A549 treated with dexamethasone at 1 μM for 4 hours (cell line): ENCODE results near the gene LCE1B. TPM values are rescaled to one million over a fixed set of nuclear protein-coding genes. Genes with fewer than 3 reads are reported as not detected.

Experiments
- total RNA-seq: library from RNA; stranded (reverse); fragments of 200-300 nt; extraction: Qiagen RNA extraction; gene quantifications from 5 replicates; pipeline ENCODE4 v1.2.3, GENCODE V29; 2022

LCE1B gene, protein sequence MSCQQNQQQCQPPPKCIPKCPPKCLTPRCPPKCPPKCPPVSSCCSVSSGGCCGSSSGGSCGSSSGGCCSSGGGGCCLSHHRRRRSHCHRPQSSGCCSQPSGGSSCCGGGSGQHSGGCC
- 0.08 TPM in 1 of 5 replicates, not detected in the others for total RNA-seq

GRCh38 chr1:152811671-152812070, at the start of gene LCE1B:
LCE1B (plus strand) TSS chr1:152811971; CDS start chr1:152812447, 476 bp downstream.

DNA sequence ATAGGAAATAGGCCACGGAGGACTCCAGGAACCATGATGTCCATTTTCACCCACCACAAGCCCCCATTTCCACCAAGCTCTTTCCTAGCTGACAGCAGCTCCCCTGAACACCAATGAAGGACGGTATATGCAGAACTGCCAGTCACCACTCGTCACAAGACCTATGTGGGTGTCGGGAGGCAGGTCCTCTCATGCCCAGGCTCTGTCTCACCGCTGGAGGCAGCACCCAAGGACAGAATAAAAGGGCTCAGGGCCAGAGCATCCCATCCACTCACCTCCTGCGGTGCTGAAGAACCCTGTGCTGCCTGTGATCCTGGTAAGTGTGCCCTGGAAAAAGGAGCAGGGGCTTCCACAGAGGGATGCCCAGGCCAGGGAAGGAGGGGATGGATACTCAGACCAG, 36.9 kb upstream of the LCE1B start, which contains the start of gene LCE1F:
TSS of gene LCE1F (plus strand) at position 266 of the 400 bp plus-strand sequence. CDS start 1,232 bp downstream, outside the sequence.

DNA sequence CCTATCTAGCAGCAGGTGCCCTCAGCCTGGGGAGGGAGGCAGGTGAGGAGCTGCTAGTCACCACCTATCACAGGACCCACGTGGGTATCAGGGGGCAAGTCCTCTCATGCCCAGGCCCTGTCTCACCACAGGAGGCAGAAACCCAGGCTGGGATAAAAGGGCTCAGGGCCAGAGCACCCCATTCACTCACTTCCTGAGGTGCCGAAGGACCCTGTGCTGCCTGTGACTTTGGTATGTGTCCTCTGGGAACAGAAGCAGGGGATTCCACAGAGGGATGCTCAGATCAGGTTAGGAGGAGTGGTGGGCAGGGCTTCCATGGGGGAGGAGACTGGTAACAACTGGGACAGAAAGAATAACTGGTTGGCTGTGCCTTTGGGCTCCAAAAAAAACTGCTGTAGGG, 25.7 kb upstream of the LCE1B start, which contains the start of gene LCE1E:
TSS of gene LCE1E (plus strand) at position 181 of the 400 bp plus-strand sequence. CDS start 1,043 bp downstream, outside the sequence.

DNA sequence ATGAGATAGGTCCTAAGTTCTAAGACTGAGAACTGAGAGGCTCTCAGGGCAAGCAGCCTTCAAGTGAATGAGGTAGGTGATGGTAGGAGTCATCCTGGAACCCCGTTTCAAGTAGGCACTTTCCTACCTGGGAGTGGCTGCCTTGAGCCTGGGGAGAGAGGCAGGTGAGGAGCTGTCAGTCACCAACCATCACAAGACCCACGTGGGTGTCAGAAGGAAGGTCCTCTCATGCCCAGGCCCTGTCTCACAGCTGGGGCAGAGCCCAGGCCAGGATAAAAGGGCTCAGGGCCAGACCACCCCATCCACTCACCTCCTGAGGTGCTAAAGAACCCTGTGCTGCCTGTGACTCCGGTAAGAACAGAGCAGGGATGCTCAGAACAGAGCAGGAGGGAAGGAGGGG, 15.3 kb upstream of the LCE1B start, which contains the start of gene LCE1D:
TSS of gene LCE1D (plus strand) at position 301 of the 400 bp plus-strand sequence. CDS start 1,074 bp downstream, outside the sequence.

DNA sequence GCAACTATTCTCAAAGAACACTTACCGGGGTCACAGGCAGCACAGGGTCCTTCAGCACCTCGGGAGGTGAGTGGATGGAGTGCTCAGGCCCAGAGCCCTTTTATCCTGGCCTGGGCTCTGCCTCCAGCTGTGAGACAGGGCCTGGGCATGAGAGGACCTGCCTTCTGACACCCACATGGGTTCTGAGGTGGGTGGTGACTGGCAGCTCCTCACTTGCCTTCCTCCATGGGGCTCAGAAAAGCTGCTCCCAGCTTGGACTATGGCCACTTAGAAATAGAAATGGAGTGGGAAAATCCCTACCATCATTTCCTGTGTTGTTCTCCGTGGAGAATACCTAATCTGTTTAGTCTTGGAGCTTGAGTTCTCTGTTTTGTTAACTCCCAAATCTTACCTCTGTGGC, 5.2 kb upstream of the LCE1B start, which contains the start of gene LCE1C:
TSS of gene LCE1C (minus strand) at position 76 of the 400 bp plus-strand sequence. CDS start 1,173 bp downstream, outside the sequence.

DNA sequence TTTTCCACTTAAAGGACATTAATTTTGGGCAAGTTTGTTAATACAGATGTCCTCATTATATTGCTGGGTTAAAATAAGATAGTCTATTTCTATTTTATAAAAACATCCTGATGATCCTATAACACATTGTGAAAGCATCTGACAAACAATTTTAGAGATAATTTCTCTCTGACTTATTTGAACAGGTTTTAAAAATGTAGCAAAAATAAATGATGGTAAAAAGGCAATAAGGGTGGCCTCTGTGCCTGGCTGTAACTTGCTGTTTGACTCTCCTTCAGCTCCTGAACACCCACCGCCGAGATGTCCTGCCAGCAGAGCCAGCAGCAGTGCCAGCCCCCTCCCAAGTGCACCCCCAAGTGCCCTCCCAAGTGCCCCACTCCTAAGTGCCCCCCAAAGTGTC, 15.4 kb downstream of the LCE1B start, which contains the start of gene LCE1A:
TSS of gene LCE1A (plus strand) at position 301 of the 400 bp plus-strand sequence. CDS start at position 301, 0 bp downstream.

DNA sequence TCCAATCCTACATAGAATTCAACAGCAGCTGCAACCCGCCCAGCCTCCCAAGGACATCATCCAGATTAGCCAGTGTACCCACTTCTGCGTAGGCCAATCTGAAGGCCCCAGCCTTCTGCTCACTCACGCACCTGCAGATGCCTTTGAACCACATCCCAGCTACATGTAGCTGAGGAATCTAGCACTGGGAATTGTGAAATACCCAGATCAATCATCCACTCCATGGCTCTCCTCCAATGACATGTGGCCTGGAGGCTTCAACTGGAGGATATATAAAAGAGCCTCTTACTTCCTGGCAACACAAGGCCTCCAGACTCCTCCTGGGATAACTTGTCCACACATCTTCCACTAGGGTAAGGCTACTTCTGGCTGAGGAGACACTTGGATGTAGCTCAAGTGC, 30.8 kb downstream of the LCE1B start, which contains the start of gene LCE6A:
TSS of gene LCE6A (plus strand) at position 301 of the 400 bp plus-strand sequence. CDS start 665 bp downstream, outside the sequence.

DNA sequence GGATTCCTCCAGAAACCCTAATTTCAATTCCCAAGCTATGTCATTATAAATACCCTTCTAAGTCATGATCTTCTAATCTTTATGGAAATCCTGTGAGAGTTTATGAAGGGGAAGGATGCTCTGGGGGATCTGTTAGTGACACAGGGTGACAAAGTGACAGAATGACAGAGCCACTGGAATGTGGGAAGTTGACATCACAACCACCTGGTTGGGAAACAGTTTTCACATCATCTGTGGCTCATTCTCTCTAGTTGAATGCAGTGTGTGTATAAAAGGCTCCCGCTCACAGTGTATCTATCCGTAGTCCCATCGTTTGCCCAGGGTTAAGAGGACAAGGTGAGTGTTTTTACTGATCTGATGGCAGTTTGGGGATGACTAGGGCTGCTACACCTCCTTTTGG, 47.9 kb downstream of the LCE1B start, which contains the start of gene LCE7A:
TSS of gene LCE7A (plus strand) at position 301 of the 400 bp plus-strand sequence. CDS start 702 bp downstream, outside the sequence.

Other genes with a start within 250 kb of the LCE1B start
- 0.24 to 0.26 TPM in 2 of 5 replicates, not detected in the others for gene LCE3E, start 245.2 kb upstream of the LCE1B start, total RNA-seq
- gene LCE3D, start 231.5 kb upstream of the LCE1B start, total RNA-seq: 2.1 to 4.5 TPM (median 3.6 TPM) in 5 replicates
- gene LCE3C, start 211.7 kb upstream of the LCE1B start, total RNA-seq: not detected in 5 replicates
- not detected in 5 replicates for gene LCE3B, start 198.2 kb upstream of the LCE1B start, total RNA-seq
- not detected in 5 replicates for gene LCE3A, start 188.9 kb upstream of the LCE1B start, total RNA-seq
- not detected in 5 replicates for gene LCE2D, start 148.6 kb upstream of the LCE1B start, total RNA-seq
- not detected in 5 replicates for gene LCE2C, start 136.7 kb upstream of the LCE1B start, total RNA-seq
- gene LCE2B, start 125.8 kb upstream of the LCE1B start, total RNA-seq: not detected in 5 replicates
- not detected in 5 replicates for gene LCE2A, start 113.6 kb upstream of the LCE1B start, total RNA-seq
- gene LCE4A, start 103.8 kb upstream of the LCE1B start, total RNA-seq: not detected in 5 replicates
- not detected in 5 replicates for gene KPRP, start 53.9 kb upstream of the LCE1B start, total RNA-seq
- gene LCE1F, start 36.8 kb upstream of the LCE1B start, total RNA-seq: not detected in 5 replicates
- gene LCE1E, start 25.7 kb upstream of the LCE1B start, total RNA-seq: not detected in 5 replicates
- not detected in 5 replicates for gene LCE1D, start 15.2 kb upstream of the LCE1B start, total RNA-seq
- 0.14 TPM in 1 of 5 replicates, not detected in the others for gene LCE1C, start 5.3 kb upstream of the LCE1B start, total RNA-seq
- gene LCE1A, start 15.5 kb downstream of the LCE1B start, total RNA-seq: not detected in 5 replicates
- gene LCE6A, start 30.9 kb downstream of the LCE1B start, total RNA-seq: not detected in 5 replicates
- gene LCE7A, start 48.0 kb downstream of the LCE1B start, total RNA-seq: not detected in 5 replicates
- not detected in 5 replicates for gene SMCP, start 66.4 kb downstream of the LCE1B start, total RNA-seq
- gene IVL, start 96.6 kb downstream of the LCE1B start, total RNA-seq: 0.05 to 0.12 TPM (median 0.09 TPM) in 5 replicates
- not detected in 5 replicates for gene SPRR5, start 135.2 kb downstream of the LCE1B start, total RNA-seq
- gene SPRR4, start 158.7 kb downstream of the LCE1B start, total RNA-seq: not detected in 5 replicates
- not detected in 5 replicates for gene SPRR1A, start 172.1 kb downstream of the LCE1B start, total RNA-seq
- not detected in 5 replicates for gene SPRR3, start 189.8 kb downstream of the LCE1B start, total RNA-seq
- not detected in 5 replicates for gene SPRR1B, start 219.2 kb downstream of the LCE1B start, total RNA-seq
- not detected in 5 replicates for gene SPRR2D, start 229.1 kb downstream of the LCE1B start, total RNA-seq
- gene SPRR2A, start 245.5 kb downstream of the LCE1B start, total RNA-seq: 0.12 TPM in 1 of 5 replicates, not detected in the others